GM19455 (cell line): Measurements from ENCODE around the gene ALDH9A1.
"Not testable (repeated sequence)": the region's sequence is repeated elsewhere in the genome, so short reads cannot be mapped to it uniquely, and the experiment has no call there.

ENCODE experiments used
- ATAC-seq: cut with Tn5 transposase; IDR thresholded peaks from one replicate; pipeline ENCODE4 v1.9.1; 2021; ENCODE audit not compliant: unreplicated experiment

ALDH9A1 gene

GRCh38 chr1:165697881-165698760 is at the start of gene ALDH9A1:
Gene ALDH9A1 (minus strand): TSS chr1:165698562. CDS start chr1:165698558, 4 bp downstream.
- peak; percentile 94 for ATAC-seq

GRCh38 chr1:165747632-165748447 is 49.5 kb upstream of the ALDH9A1 start:
- no peak for ATAC-seq

GRCh38 chr1:165744913-165745312 is 46.6 kb upstream of the ALDH9A1 start:
- not testable (repeated sequence) for ATAC-seq

GRCh38 chr1:165742194-165742593 is 43.8 kb upstream of the ALDH9A1 start:
- ATAC-seq = no peak

GRCh38 chr1:165738794-165739193 is 40.4 kb upstream of the ALDH9A1 start:
- peak; percentile 98 for ATAC-seq

- ATAC-seq = no peak
These were observed 38.8 kb upstream of the ALDH9A1 start for GRCh38 chr1:165737196-165737595.

GRCh38 chr1:165734906-165735305 is 36.5 kb upstream of the ALDH9A1 start:
- no peak for ATAC-seq

GRCh38 chr1:165726841-165727240 is 28.5 kb upstream of the ALDH9A1 start:
- ATAC-seq = no peak

GRCh38 chr1:165726169-165726568 is 27.8 kb upstream of the ALDH9A1 start:
- no peak for ATAC-seq

GRCh38 chr1:165717918-165718515 is 19.7 kb upstream of the ALDH9A1 start:
- ATAC-seq = no peak

GRCh38 chr1:165716265-165717051 is 18.1 kb upstream of the ALDH9A1 start:
- not testable (repeated sequence) for ATAC-seq

- no peak for ATAC-seq
These were observed 14.4 kb upstream of the ALDH9A1 start for GRCh38 chr1:165712764-165713163.

- no peak for ATAC-seq
These were observed 9.8 kb upstream of the ALDH9A1 start for GRCh38 chr1:165707984-165708706.

- no peak for ATAC-seq
These were observed 5.3 kb upstream of the ALDH9A1 start for GRCh38 chr1:165703648-165704047.

- ATAC-seq = not testable (repeated sequence)
These were observed 3.6 kb upstream of the ALDH9A1 start for GRCh38 chr1:165701922-165702321.

GRCh38 chr1:165699577-165699976 is 1.2 kb upstream of the ALDH9A1 start:
- ATAC-seq = no peak

GRCh38 chr1:165698761-165699052 is 345 bp upstream of the ALDH9A1 start:
- ATAC-seq = peak; percentile 33

GRCh38 chr1:165697491-165697880 is 876 bp downstream of the ALDH9A1 start:
- ATAC-seq = no peak

- ATAC-seq = no peak
These were observed 1.7 kb downstream of the ALDH9A1 start for GRCh38 chr1:165696625-165697100.

- no peak for ATAC-seq
These were observed 3.3 kb downstream of the ALDH9A1 start for GRCh38 chr1:165695031-165695430.
